GM19468 (cell line): ENCODE data around the gene PKP2.

Source experiments
- ATAC-seq: cut with Tn5 transposase; IDR thresholded peaks from one replicate; pipeline ENCODE4 v1.9.1; 2021; ENCODE audit warnings: mild to moderate bottlenecking, moderate library complexity, moderate number of reproducible peaks; ENCODE audit not compliant: unreplicated experiment; ENCODE audit errors: extremely low read depth

PKP2 gene

GRCh38 chr12:32768518-32768917, 128.1 kb downstream of the PKP2 start:
- ATAC-seq, result no peak

GRCh38 chr12:32765906-32766305, 130.7 kb downstream of the PKP2 start:
- no peak for ATAC-seq

- ATAC-seq, result no peak
These were observed 134.9 kb downstream of the PKP2 start for GRCh38 chr12:32761716-32762115.

- ATAC-seq, result no peak
These were observed 139.4 kb downstream of the PKP2 start for GRCh38 chr12:32757157-32757556.

GRCh38 chr12:32756476-32757066, 140.0 kb downstream of the PKP2 start:
- no peak for ATAC-seq

- peak; percentile 96 for ATAC-seq
These were observed 140.7 kb downstream of the PKP2 start, which contains the start of gene YARS2 for GRCh38 chr12:32755654-32756475. Gene YARS2, minus strand, starts transcription at chr12:32755897. Its CDS starts 23 bp downstream, at chr12:32755874.

- ATAC-seq, result peak; percentile 37
These were observed 141.4 kb downstream of the PKP2 start for GRCh38 chr12:32755051-32755653.

- no peak for ATAC-seq
These were observed 142.5 kb downstream of the PKP2 start for GRCh38 chr12:32754111-32754510.

- no peak for ATAC-seq
These were observed 143.0 kb downstream of the PKP2 start for GRCh38 chr12:32753605-32754004.

- no peak for ATAC-seq
These were observed 153.3 kb downstream of the PKP2 start for GRCh38 chr12:32743264-32743663.

- no peak for ATAC-seq
These were observed 154.4 kb downstream of the PKP2 start for GRCh38 chr12:32742133-32742532.
